ENCODE data around the gene TATDN2.
"Not testable (repeated sequence)": the region's sequence is repeated elsewhere in the genome, so short reads cannot be mapped to it uniquely, and the experiment has no call there.

TATDN2 gene

GRCh38 chr3:10292505-10293419 lies 44.5 kb downstream of the TATDN2 start, which contains the start of gene GHRL:
TSS of gene GHRL (minus strand) at chr3:10292947. CDS start at chr3:10290180, 2,767 bp downstream.
- DNase-seq, result no peak

- no peak for DNase-seq
Observed at GRCh38 chr3:10294030-10294586, 45.8 kb downstream of the TATDN2 start.

- DNase-seq, result not testable (repeated sequence)
Observed at GRCh38 chr3:10298064-10298463, 49.8 kb downstream of the TATDN2 start.

GRCh38 chr3:10299175-10299574 lies 50.9 kb downstream of the TATDN2 start:
- no peak for DNase-seq

- no peak for DNase-seq
Observed at GRCh38 chr3:10299679-10300078, 51.4 kb downstream of the TATDN2 start.

- no peak for DNase-seq
Observed at GRCh38 chr3:10300087-10300486, 51.8 kb downstream of the TATDN2 start.

GRCh38 chr3:10303105-10303504 lies 54.8 kb downstream of the TATDN2 start:
- DNase-seq, result no peak

GRCh38 chr3:10303785-10304184 lies 55.5 kb downstream of the TATDN2 start:
- no peak for DNase-seq

- DNase-seq, result no peak
Observed at GRCh38 chr3:10304905-10305304, 56.6 kb downstream of the TATDN2 start.

- no peak for DNase-seq
Observed at GRCh38 chr3:10305331-10305902, 57.2 kb downstream of the TATDN2 start.

- no peak for DNase-seq
Observed at GRCh38 chr3:10306156-10306555, 57.9 kb downstream of the TATDN2 start.

GRCh38 chr3:10308678-10309077 lies 60.4 kb downstream of the TATDN2 start:
- no peak for DNase-seq

GRCh38 chr3:10309736-10310135 lies 61.5 kb downstream of the TATDN2 start:
- no peak for DNase-seq

- DNase-seq, result no peak
Observed at GRCh38 chr3:10310578-10310977, 62.3 kb downstream of the TATDN2 start.

GRCh38 chr3:10311710-10312109 lies 63.5 kb downstream of the TATDN2 start:
- no peak for DNase-seq

GRCh38 chr3:10312391-10312790 lies 64.1 kb downstream of the TATDN2 start:
- DNase-seq, result no peak

GRCh38 chr3:10312861-10313260 lies 64.6 kb downstream of the TATDN2 start:
- DNase-seq, result no peak

- DNase-seq, result no peak
Observed at GRCh38 chr3:10315101-10315500, 66.8 kb downstream of the TATDN2 start.

GRCh38 chr3:10315771-10316344 lies 67.6 kb downstream of the TATDN2 start:
- DNase-seq, result no peak

- DNase-seq, result no peak
Observed at GRCh38 chr3:10317311-10317960, 69.2 kb downstream of the TATDN2 start.

GRCh38 chr3:10317961-10318350 lies 69.7 kb downstream of the TATDN2 start:
- no peak for DNase-seq

GRCh38 chr3:10319251-10319650 lies 71.0 kb downstream of the TATDN2 start:
- no peak for DNase-seq

GRCh38 chr3:10319804-10320203 lies 71.5 kb downstream of the TATDN2 start:
- no peak for DNase-seq

Measured in NCI-H2227 treated with DMSO at 0.1 percent for 48 hours (cell line).